RWPE1 (cell line): Measurements from ENCODE around the gene CYLD.

Experiments used
- CTCF ChIA-PET: fragments of 350-600 bp; sonication (Branson Sonifier 250); formaldehyde crosslinking; extraction: SDS; loops from one replicate; lab custom pipeline; 2021; lab: Yijun Ruan, JAX
- POLR2A ChIA-PET: fragments of 400-600 bp; formaldehyde crosslinking; extraction: SDS; loops from one replicate; lab custom pipeline; 2020; ENCODE audit warnings: antibody characterized with exemption; ENCODE audit not compliant: low non-redundant PET; lab: Yijun Ruan, JAX
- DNase-seq: peaks from one replicate; pipeline ENCODE4 v3.0.0; 2012; ENCODE audit warnings: low spot score
- H3K27ac ChIP-seq: fragments of 450-650 bp; 2 replicates; pipeline ENCODE4 v1.5.1; 2017
- CTCF ChIP-seq: fragments of 450-650 bp; conservative IDR thresholded peaks from 2 replicates; pipeline ENCODE4 v1.5.1; 2017; ENCODE audit warnings: low read depth, mild to moderate bottlenecking

Gene CYLD

GRCh38 chr16:50736448-50736847, 5.4 kb upstream of the CYLD start:
- no peak for TF ChIP-seq CTCF
- CTCF ChIA-PET, result no interaction called here
- POLR2A ChIA-PET, result no interaction called here
- no peak for DNase-seq
- H3K27ac ChIP-seq, result no peak overlapping the region

- H3K27ac ChIP-seq, result no peak overlapping the region
- DNase-seq, result no peak
- TF ChIP-seq CTCF, result no peak
- POLR2A ChIA-PET, result no interaction called here
- CTCF ChIA-PET, result interaction anchor here (0.7 kb wide), 1 partner anchor 69 kb away, joined by 5 read pairs; no protein-coding TSS in a partner anchor
Observed at GRCh38 chr16:50737420-50737959, 4.4 kb upstream of the CYLD start.

- no peak overlapping the region for H3K27ac ChIP-seq
- TF ChIP-seq CTCF, result no peak
- ChIA-PET POLR2A (no interaction called here), CTCF (no interaction called here)
- DNase-seq, result no peak
Observed at GRCh38 chr16:50739031-50739430, 2.9 kb upstream of the CYLD start.

- no peak for TF ChIP-seq CTCF
- peak overlapping the region; percentile 82 for H3K27ac ChIP-seq
- ChIA-PET POLR2A (no interaction called here), CTCF (interaction anchor here (0.7 to 0.8 kb wide), 2 partner anchors 22 to 64 kb away, joined by 3 to 6 read pairs; no protein-coding TSS in a partner anchor)
- DNase-seq, result no peak
Observed at GRCh38 chr16:50740736-50741135, 1.1 kb upstream of the CYLD start.

GRCh38 chr16:50741225-50741780, 583 bp upstream of the CYLD start:
- TF ChIP-seq CTCF, result no peak
- peak overlapping the region; percentile 82 for H3K27ac ChIP-seq
- ChIA-PET CTCF (interaction anchor here (0.8 kb wide), 2 partner anchors 64 to 716 kb away, joined by 3 read pairs; partner anchors contain the start of gene CNEP1R1), POLR2A (interaction anchor here (0.8 kb wide), 1 partner anchor 23 kb away, joined by 4 read pairs; no protein-coding TSS in a partner anchor)
- DNase-seq, result peak; percentile 25

GRCh38 chr16:50742576-50743200, 802 bp downstream of the CYLD start:
- peak; percentile 36 for DNase-seq
- H3K27ac ChIP-seq, result peak overlapping the region; percentile 82
- ChIA-PET POLR2A (no interaction called here), CTCF (no interaction called here)
- TF ChIP-seq CTCF, result no peak
